Stimulated activated CD4-positive, alpha-beta T cell treated with anti-CD3 and anti-CD28 coated beads, Interleukin-1b, Interleukin-23, amount 100 ng/mL, for 1 hour (primary cell): ENCODE data around the gene SMPD2.
A peak's percentile ranks its signal among the peaks of the same experiment; 100 is the strongest.
"Not testable (repeated sequence)": the region's sequence is repeated elsewhere in the genome, so short reads cannot be mapped to it uniquely, and the experiment has no call there.

Experiments used
- DNase-seq, 2 donors: peaks; one replicate each; pipeline ENCODE4 v3.0.0-alpha.2; 2020; ENCODE audit warnings: low read depth in 2 of 2

The SMPD2 gene

DNA sequence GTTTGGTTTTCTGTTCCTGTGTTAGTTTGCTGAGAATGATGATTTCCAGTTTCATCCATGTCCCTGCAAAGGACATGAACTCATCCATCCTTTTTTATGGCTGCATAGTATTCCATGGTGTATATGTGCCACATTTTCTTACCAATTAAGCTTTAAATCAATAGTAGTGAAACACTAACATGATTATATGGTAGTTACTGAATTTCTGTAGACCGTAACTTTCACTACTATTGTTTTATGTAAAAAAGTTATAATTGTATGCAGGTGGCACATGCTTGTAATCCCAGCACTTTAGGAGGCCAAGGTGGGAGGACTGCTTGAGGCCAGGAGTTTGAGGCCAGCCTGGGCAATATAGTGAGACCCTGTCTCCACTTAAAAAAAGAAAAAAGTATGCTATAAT is 20.7 kb downstream of the SMPD2 start:
- DNase-seq: not testable (repeated sequence)

DNA sequence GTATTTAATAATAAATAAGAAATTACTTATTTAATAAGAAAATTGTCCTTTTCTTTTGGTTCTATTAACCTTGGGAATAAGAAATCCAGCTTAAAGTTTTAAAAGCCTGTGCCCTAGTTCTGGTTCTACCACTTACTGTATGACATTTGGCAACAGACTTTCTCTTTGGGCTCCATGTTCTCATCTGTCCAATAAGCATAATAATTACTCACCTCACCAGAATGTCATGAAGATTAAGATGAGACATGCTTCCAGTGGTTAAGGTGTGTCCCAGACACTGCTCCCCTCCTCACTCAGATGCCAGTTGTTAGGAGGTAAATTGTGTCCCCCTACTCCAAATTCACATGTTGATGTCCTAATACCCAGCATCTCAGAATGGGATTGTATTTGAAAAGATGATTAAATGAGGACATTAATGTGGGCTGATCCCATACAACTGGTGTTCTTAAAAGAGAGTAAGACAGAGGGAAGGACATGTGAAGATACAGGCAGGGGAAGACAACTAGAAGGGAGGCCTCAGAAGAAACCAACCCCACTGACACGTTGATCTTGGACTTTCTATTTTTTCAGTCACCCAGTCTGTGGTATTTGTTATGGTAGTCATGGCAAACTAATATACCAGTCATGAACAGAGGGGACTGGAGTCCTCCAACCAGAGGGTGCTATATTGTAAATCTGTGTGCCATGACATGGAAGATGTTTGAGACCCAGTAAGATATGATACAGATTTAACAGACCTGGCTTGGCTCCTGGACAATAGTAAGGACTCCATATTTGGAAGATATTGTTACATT is 21.4 kb downstream of the SMPD2 start:
- DNase-seq: no peak

DNA sequence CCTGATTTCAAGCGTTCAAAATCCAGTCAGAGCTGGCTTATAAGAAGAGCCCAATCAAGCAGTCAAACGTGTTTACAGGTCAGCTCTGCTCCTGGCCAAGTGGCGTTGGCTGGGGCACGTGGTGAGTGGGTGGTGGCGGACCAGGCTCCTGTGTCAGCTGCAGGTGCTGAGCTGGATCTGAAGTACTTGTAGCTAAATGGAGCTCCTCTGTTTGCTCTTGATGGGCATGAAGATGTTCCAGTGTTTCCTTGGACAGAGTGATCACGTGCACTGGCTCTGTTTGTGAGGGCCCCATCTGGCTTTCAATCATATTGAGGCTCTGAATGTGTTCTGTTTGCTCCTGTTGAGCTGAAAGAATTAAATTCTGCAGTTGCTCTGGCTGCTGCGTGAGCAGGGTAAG is 25.2 kb downstream of the SMPD2 start:
- DNase-seq: no peak

DNA sequence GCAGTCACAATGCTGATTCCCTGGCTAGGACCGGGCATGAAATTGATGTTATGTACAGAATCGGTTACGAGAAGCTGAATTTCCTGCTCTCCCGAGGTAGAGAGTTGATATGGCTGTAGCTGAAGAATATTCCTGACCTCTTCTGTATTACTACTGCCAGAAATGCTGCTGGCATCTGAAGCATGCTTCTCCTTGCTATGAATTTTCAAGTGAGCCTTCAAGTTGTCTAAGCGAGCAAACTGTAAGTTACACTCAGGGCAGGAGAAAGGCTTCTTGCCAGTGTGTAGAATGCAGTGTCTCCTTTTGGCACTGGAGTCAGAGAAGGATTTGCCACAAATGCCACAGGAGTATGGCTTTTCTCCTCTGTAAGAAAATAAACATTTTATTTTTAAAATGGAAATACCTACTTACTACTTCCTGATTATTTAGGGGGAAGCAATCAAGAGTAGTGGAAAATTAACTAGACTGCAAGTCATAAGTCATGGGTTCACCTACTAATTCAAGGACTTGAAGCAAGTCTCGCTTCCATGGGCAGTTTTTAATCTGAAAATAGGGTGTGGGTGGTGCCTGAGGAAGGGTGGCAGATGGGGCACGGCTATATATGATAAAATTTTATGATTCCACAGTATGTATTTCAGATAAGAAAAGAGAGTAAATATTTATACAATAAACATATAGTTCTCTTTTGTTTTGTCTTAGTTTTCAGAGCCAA is 25.8 kb downstream of the SMPD2 start:
- no peak for DNase-seq

DNA sequence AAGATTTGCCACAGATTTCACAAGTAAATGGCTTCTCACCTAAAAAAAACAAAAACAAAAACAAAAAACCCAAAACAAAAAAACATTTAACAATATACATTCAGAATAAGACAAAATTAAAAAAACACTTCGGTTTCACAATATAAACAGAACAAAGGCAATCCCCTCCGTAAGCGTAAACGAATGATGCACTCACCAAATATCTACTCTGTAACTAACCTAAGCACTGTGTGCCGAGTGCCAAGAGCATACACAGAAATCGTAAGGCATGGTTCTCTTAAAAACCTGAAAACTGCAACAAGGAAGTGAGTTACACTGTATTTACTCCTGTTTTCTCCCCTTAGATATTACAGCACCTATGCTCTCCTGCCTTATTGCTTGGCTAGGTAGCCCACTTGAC is 27.2 kb downstream of the SMPD2 start:
- DNase-seq: no peak

DNA sequence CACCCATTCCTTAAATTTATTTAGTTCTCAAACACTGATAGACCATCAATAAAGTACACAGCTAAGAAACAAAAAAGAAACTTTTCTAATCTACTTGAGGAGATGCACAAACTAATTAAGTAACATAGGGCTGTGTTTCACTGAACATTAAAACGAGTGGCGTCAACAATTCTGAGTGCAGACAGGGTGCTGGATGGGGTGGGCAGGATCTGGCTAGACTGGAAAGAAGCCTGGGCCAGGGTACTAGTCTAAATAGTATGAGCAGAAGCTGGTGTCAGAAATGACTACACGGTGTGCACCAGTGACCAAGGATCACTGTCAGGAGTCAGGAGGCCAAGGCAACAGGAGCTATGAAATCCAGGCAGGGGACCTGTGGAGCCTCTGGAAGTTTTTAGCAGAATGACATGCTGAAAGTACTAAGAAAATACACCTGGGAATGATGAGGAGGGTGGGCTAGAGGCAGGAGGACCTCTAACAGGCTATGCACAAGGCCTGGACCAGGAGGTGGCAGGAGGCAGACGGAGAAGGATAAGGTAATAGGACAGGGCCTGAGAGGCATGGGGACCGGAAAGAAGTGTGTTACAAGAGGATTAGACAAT is 29.2 kb downstream of the SMPD2 start:
- no peak for DNase-seq

DNA sequence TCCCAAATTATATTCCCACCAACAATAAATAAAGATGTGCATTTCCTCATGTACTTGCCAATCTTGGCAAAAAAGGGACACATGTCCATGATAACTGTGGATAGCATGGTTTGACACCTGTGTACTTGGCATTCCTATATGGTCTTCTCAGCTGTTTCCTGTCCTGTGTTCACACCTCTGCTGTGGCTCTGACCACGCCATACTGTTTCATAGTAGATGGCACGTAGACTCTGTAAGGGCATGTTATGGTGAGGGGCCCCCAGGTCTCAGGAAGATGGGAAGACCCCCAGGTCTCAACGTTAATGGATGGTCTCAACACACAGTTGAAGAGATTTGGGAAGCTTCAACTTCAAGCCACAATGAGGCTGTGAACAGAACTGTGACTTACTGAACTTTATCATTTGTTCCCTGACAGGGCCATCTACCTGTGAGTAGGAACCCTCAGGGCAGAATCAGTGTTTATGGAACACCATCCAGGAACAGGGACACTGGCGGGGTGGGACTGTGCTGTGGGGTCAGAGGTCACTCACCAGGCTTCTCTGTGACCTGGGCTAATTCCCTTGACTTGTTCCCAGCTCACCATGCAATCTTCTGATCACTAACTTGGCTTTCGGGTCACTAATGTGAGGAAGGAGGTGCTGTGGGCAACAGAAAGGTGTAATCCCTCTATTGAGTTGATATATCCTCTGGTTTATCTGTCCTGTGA is 30.7 kb downstream of the SMPD2 start:
- DNase-seq: no peak

DNA sequence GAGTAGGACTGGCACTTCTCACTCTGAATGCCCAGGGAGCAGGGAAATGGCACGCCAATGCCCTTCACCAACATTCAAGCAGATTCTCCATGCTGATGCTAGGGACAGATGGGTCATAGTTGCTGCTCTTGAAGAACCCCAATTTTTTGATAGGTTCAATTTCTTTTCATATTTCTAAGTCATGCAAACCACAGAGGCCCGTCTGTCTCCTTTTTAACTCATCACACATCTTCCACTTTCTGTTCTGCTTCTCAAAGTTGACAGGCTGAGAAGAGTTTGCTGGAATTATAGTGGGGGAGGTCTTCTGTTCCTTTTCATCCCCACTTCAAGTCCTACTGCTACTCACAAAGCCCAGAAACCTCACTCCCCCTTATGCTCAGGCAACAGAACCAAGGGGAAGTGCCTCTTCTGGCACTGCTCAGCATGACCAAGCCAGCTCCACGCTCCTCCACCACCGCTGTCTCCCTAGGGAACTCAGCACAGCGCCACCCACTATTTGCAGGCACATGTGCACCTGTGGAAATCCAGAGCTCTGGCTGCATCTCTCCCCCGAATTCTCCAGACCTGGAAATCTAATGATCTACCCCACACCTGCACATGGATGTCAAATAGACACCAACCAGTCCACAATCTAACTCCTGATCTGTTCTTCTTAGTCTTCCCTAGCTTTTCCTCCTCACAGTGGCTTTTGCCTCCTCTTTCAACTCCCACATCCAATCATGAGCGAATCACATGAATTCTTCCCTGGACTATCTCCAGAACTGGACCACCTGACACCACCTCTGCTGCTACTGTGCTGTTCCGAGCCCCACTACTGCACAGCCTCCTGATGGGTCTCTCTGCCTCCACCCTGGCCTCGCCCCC is 31.8 kb downstream of the SMPD2 start:
- DNase-seq: no peak

DNA sequence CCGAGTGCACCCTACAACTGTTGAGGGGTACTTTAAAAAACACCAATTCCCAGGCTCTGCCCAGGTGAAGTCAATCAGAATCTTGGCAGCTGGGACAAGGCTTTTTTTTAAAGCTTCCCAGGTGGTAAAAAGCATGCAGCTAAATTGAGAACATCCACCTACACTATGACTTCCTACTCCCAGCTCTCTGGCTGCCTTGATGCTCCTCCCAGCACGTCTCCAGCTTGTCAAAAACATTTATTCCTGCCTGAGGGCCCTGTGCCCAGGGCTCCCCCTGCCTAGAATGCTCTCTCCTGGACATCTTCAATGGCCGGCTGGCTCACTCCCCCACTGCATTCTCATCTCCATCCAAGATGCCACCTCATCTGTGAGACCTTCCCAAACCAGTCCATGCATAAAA is 32.6 kb downstream of the SMPD2 start:
- no peak for DNase-seq

DNA sequence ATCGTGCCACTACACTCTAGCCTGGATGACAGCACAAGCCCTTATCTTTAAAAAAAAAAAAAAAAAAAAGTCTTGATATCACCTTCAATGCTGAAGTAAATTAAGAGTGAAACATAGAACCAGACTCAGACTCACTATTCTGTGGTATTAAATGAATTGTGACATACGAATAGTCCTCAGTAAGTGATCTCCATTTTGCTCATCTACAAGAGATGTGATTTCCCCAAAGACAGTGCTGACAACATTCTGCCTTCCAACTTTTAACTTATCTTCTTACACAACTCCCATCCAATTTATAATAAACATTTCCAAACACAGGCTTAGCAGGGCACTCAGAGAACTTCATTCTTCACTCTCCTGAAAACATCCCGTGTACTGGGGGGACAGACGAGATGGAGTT is 34.5 kb downstream of the SMPD2 start:
- DNase-seq: no peak

DNA sequence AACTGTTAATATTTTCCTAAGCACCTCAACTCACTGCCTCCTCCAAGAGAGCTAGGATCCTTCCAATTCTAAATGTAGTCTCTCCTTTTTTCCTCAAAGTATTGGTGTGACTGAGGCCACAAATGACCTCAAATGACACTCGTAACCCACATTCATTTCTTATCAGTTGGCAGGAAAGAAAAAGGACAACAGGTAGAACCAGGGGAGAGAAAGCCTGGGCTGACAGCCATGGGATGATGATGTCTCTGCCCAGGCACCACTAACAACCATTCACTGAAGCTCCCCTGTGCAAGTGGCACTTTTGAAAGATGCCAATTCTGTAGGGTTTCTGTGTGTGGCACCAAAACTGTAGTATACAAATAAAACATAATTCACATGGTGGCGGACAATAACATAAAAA is 35.1 kb downstream of the SMPD2 start:
- DNase-seq: no peak

DNA sequence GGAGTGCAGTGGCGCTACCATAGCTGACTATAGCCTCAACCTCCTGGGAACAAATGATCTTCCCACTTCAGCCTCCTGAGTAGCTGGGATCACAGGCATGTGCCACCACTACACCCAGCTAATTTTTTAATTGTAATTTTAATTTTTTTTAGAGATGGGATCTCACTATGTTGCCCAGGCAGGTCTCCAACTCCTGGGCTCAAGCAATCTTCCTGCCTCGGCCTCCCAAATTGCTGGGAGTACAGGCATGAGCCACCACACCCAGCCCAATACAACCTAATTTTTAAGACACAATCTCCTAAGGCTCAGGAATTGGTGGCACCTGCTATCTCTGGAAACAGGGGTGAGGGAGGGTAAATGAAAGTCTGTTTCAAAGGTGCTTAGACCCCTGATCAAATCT is 36.7 kb downstream of the SMPD2 start:
- no peak for DNase-seq

DNA sequence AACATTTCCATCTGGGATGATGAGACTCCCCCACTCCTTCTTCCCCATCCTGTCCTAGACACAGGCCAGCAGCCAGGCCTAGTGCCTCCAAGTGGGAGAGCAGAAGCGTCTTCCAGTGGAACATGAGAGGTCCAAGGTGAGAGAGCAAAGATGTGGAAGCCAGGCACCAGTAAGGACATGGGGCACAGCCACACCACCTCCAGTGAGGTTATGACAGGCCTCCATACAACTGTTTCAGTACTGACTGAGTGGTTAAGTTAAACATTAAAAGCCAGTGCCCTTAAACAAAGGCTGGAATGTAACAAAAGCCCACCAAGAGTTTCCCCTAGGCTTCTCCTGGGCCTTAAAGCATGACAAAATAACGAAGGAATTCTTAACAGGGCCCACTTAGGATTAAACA is 37.2 kb downstream of the SMPD2 start:
- DNase-seq: no peak

DNA sequence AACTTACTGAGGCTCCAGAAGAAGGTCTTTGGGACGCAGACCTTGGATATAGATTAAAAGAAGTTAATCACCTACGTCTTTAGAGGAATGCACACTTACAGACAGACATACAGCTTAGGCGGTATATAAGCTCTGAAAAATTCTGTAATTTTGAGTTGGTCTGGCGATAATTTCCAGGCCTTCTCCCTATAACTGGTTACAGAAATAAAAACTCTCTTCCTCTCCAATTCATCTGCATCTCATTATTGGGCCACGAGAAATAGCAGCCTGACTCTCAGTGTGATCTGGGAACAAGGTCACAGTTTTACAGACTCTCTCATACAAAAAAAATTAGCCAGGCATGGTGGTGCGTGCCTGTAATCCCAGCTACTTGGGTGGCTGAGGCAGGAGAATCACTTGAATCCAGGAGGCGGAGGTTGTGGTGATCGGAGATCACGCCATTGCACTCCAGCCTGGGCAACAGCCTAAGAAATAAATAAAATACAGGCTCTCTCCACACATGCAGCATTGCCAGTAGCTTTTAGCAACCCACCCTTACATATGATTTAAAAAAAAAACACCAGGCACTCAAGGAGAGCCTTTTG is 37.8 kb downstream of the SMPD2 start:
- DNase-seq: no peak

DNA sequence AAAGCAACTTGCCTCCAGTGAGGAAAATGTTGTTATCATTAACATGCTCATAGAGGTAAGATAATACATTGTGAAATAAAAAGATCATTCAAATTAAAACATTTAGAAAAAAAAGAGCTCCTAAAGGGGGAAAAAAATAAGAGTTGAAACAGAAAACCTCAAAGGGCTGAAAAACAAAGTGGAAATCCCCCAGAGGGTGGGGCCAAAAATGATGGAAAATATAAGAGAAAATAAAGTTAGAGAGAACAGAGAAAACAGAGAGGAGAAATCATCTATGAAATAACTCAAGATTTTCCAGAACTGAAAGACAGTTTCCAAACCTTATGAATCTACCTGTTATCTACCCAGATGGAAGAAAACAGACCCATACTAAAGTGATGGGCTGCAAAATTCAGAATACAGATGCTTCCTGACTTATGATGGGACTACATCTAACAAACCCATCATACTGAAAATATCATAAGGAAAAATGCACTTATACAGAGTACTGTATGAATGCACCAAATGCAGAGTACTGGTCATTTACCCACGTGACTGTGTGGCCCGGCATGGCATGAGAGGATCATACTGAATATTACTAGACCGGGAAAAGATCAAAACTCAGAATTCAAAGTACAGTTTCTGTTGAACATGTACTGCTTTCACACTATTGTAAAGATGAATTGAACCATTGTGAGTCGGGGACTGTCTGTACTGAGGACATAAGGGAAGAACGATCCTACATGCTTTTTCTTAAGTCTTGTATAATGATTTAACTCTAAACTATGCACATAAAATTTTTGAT is 38.5 kb downstream of the SMPD2 start:
- no peak for DNase-seq

DNA sequence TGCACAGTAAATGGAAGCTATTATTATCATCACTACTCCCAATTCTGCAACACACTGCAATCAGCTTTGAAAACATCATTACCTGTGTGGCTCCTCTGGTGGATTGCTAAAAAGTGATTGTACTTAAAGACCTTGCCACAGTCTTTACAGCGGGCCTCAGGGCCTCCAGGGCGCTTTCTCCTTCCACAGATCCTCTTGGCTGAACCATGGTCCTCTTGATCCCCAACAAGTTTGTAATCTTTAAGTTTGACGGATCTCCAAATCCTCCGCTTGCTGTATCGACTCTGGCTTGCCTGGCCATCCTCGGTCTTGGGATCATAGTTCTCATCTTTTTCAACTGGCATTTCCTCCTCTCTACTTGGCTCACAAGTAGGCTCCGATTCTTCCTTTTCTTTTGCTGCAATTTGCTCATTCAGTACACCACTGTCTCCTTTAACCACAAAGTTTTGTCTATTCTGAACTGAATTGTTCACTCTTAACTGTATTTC is 40.5 kb downstream of the SMPD2 start:
- DNase-seq: no peak

DNA sequence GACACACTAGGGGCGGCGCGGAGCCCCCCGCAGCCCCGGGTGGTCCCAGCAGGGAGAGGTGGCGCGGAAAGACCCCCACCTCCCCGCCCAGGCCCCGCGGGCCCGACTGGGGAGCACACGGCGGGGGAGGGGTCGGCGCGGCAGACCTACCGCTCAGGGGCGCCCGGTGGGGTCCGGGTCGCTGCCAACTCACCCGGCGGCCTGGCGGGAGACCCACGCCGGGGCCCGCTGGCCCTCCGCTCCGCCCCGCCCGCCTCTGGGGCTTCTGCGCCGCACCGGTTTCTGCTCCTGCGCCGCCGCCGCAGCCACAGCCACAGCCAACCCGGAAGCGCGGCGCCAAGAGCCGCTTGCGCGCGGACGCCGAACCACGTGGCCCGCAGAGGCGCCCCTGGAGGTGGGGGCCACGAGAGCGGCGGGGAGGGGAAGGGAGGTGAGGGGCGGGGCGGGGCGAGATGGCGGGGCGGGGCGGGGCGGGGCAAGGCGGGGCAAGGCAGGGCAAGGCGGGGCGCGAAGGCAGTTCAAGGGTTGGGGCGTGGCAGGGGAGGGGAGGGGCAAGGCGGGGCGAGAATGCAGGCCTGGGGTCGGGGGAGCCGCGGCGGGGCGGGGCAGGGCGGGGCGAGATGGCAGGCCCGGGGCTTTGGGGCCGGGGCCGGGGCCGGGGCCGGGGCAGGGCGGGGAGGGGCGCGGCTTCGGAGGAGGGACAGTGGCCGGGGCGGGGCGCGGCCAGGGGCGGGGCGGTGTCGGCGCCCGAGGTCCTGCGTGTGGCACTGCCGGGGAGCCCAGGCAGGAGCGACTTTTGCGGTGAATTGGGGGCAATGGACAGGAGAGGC is 42.6 kb downstream of the SMPD2 start, which contains the start of gene ZBTB24:
Gene ZBTB24, minus strand, starts transcription at position 315 of the 830 bp plus-strand sequence. CDS start 1,193 bp downstream, outside the sequence.
- DNase-seq: peak; percentile 69 to 71

DNA sequence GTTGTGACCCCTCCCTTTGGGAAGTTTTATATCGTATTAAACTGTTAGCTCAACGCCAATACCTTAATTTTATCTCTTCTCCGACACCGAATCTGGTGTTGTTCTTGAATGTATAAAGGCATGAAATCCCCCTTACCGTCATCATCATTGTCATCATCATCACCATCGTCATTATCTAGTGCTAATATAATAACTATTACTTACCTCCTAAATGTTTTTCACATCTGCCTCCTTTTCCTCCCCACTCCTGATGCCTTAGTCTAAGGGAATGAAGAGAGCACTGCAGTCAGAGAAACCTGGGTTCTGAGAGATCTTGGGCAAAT is 43.2 kb downstream of the SMPD2 start:
- DNase-seq: no peak

DNA sequence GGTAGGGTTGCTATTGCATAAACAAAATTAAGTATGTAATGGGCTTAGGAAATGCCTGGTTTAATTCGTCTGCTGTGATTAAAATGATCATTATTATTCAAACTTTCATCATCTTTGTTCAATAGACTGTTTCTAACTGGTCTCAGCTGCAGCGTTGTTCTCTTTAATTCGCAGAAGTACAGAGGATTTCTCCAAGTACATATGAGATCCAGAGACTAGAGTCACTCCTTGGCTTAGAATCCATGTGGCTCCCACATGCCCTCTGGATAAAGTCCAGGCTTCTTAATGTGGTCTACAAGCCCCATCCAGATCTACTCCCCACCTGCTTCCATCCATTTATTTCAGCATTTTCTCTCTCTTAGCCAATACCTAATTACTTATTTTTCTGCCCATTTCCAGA is 43.6 kb downstream of the SMPD2 start:
- no peak for DNase-seq
